WTC11 (cell line): ENCODE results near the gene RIMS4.

ENCODE experiments used
- CTCF ChIP-seq: fragments of 200-600 bp; IDR thresholded peaks from 2 replicates; pipeline ENCODE4 v1.8.0; 2022; ENCODE audit warnings: antibody characterized with exemption
- ELF4 ChIP-seq: sonication (generic); formaldehyde crosslinking; IDR thresholded peaks from 2 replicates; pipeline ENCODE4 v1.8.1; 2022; ENCODE audit warnings: low read depth, mild to moderate bottlenecking, moderate library complexity, missing genetic modification reagents
- ESRRA ChIP-seq: sonication (generic); formaldehyde crosslinking; IDR thresholded peaks from 2 replicates; pipeline ENCODE4 v1.8.1; 2022; ENCODE audit warnings: mild to moderate bottlenecking, missing genetic modification reagents, borderline replicate concordance
- FOXJ3 ChIP-seq: sonication (generic); formaldehyde crosslinking; IDR thresholded peaks from 2 replicates; pipeline ENCODE4 v1.9.0; 2021; ENCODE audit warnings: missing genetic modification reagents, mild to moderate bottlenecking, borderline replicate concordance
- JUN ChIP-seq: sonication (generic); formaldehyde crosslinking; IDR thresholded peaks from 2 replicates; pipeline ENCODE4 v1.8.0; 2023; ENCODE audit warnings: mild to moderate bottlenecking, missing genetic modification reagents
- KAT7 ChIP-seq: sonication (generic); formaldehyde crosslinking; IDR thresholded peaks from 2 replicates; pipeline ENCODE4 v1.8.1; 2023; ENCODE audit warnings: missing genetic modification reagents, mild to moderate bottlenecking, borderline replicate concordance
- NFYB ChIP-seq: sonication (generic); formaldehyde crosslinking; conservative IDR thresholded peaks from 2 replicates; pipeline ENCODE4 v1.8.0; 2022; ENCODE audit warnings: low read depth, missing genetic modification reagents
- NR1H2 ChIP-seq: sonication (generic); formaldehyde crosslinking; IDR thresholded peaks from 2 replicates; pipeline ENCODE4 v1.9.0; 2021; ENCODE audit warnings: mild to moderate bottlenecking, moderate library complexity, missing genetic modification reagents
- USF1 ChIP-seq: sonication (generic); formaldehyde crosslinking; IDR thresholded peaks from 2 replicates; pipeline ENCODE4 v1.8.0; 2022; ENCODE audit warnings: mild to moderate bottlenecking, missing genetic modification reagents
- ZNF423 ChIP-seq: fragments of 250-450 bp; sonication (Bioruptor Pico); IDR thresholded peaks from 2 replicates; pipeline ENCODE4 v2.1.2; 2022; ENCODE audit warnings: mild to moderate bottlenecking, moderate library complexity
- TF ChIP-seq, protein P1 (sequence below): sonication (generic); formaldehyde crosslinking; IDR thresholded peaks from 2 replicates; pipeline ENCODE4 v1.8.1; 2023; ENCODE audit warnings: mild to moderate bottlenecking, missing genetic modification reagents, moderate library complexity
- TF ChIP-seq, protein P2 (sequence below): sonication (generic); formaldehyde crosslinking; IDR thresholded peaks from 2 replicates; pipeline ENCODE4 v1.8.0; 2022; ENCODE audit warnings: mild to moderate bottlenecking, missing genetic modification reagents

GRCh38 chr20:44719841-44720240 is 90.5 kb downstream of the RIMS4 start:
- TF ChIP-seq NR1H2 (CRISPR knock-in tag) (no peak), CTCF (no peak), ESRRA (CRISPR knock-in tag) (no peak), ZNF423 (CRISPR knock-in tag) (no peak), NFYB (no peak), FOXJ3 (CRISPR knock-in tag) (no peak), USF1 (no peak), KAT7 (CRISPR knock-in tag) (no peak), JUN (CRISPR knock-in tag) (no peak), ELF4 (CRISPR knock-in tag) (no peak)
- TF ChIP-seq, protein P1, sequence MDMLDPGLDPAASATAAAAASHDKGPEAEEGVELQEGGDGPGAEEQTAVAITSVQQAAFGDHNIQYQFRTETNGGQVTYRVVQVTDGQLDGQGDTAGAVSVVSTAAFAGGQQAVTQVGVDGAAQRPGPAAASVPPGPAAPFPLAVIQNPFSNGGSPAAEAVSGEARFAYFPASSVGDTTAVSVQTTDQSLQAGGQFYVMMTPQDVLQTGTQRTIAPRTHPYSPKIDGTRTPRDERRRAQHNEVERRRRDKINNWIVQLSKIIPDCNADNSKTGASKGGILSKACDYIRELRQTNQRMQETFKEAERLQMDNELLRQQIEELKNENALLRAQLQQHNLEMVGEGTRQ (CRISPR knock-in tag), result no peak
- TF ChIP-seq, protein P2, sequence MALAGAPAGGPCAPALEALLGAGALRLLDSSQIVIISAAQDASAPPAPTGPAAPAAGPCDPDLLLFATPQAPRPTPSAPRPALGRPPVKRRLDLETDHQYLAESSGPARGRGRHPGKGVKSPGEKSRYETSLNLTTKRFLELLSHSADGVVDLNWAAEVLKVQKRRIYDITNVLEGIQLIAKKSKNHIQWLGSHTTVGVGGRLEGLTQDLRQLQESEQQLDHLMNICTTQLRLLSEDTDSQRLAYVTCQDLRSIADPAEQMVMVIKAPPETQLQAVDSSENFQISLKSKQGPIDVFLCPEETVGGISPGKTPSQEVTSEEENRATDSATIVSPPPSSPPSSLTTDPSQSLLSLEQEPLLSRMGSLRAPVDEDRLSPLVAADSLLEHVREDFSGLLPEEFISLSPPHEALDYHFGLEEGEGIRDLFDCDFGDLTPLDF, result no peak
